GM18520 (cell line): Measurements from ENCODE around the gene DPYD.

Source experiments
- ATAC-seq: cut with Tn5 transposase; IDR thresholded peaks from one replicate; pipeline ENCODE4 v1.9.1; 2021; ENCODE audit not compliant: unreplicated experiment

DPYD gene

DNA sequence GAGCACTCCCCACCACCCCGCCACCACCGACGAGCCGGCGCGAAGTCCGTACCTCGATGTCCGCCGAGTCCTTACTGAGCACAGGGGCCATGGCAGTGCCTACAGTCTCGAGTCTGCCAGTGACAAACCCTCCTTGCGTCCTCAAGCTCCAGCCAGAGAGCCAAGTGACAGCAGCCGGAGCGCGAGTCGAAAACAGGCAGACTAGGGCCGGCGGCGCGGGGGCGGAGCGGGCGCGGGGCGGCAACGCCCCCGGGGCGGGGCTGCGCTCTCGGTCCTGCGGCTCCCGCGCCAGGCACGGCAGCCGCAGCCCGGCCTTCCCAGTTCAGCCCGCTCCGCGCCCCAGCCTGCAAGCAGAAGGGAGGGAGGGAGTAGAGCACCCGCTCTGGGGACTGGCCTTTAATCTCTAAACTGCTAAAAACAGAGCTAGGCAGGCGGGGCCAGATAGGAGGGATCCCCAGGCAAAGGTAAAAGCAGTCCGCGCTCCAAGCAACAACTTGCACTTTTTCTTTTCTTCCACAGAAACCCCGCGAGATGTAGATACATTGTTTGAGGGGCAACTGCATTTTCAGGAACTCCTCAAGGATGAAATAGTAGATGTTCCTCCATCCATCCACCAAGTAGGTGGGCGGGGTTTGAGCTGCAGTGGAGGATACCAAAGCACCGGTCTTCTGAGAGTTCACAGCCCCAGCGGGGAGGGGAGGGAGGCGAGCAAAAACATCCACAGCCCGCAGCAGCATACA is at the start of gene DPYD:
Gene DPYD (minus strand): TSS at position 203 of the 740 bp plus-strand sequence. CDS start 112 bp downstream, at position 91.
- ATAC-seq, result peak; percentile 81

DNA sequence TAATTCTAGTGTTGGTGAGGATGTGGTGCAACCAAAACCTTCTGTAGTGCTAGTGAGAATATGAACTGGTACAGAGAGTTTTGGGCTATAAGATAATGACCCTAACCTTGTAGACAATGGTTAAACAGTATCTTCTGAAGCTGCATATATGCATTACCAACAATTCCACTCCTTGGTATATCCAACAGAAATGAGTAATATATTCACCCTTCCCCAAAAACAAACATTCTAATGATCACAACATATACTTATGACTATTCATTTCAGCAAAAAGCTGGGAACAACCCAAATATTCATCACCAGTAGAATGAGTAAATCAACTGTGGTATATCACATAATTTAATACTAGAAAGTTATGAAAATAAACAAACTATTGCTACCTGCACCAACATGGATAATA is 39.6 kb upstream of the DPYD start:
- no peak for ATAC-seq

DNA sequence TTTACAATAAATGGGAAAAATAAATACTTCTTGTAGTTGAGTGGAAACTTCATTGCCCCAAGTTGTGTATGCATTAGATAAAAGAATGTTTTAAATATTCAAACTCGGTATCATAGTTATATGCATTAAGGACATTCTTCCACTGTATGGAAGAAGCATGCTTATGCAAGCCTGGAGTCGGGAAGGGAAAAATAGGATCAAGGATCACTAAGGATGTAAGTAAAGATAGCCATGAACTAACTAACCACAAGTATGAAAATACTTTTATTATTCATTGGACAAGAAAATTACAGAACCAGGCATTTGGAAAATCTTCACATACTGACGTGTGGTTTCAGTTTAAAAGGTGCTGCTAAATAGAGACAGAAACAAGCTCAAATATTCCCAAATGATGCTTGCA is 26.9 kb upstream of the DPYD start:
- no peak for ATAC-seq

DNA sequence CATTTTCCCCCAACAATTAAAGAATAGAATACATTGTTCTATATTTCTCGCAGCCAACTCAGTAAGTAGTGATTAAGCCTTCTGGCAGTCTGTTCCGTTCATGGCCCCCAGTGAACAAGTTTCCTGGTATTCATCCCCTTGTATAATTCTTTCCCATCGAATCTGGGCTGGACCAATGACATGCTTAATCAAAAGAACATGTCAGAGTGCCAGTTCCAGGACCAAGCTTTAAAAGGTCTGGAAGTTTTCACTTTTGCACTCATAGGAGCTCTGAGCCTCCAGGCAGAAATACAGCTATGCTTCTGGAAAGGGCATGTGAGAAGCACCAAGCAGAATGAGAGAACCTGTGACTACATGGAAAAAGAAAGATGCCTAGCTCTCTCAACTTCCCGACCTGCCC is 22.5 kb upstream of the DPYD start:
- ATAC-seq, result no peak

DNA sequence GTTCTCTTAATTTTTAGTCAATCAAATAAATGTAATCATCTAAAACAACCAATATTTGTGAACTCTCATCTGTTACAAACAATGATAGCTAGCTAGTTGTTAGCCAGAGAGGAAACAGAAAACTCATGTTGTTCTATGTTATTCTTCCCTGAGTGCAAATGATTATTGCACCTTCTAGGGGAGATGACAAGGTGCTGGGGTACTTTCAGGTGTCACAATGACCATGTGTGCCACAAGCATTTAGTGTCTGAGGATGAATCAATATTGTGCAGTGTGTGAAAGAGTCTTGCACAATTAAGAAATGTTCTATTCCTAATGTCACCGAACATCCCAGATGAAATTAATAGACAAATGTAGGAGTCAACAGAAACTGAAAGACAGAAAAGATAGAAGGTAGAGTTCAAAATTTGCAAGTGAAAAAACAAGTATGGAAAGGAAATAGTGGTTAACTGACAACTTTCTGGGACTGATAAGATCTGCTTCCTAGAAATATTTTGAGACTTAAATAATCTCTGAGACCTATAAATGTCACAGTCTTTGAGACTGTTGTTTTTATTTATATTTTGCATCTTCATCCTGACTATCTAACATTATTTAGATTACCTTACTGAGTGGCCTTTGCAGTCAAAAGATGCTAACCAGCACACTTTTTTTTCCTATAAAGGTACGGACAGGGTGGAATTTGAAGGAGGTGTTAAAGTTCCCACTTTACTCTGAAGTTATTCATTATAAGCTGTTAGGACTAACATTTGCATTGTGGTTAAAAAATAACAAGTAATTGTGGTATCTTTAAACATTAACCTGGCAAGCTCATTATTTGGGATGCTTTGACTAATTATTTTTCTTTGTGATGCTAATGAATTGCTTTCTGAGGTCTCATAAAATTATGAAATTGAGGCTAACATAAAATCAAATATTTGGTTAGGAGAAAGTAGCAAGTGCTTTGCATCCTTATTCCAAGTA is 21.6 kb upstream of the DPYD start:
- no peak for ATAC-seq

DNA sequence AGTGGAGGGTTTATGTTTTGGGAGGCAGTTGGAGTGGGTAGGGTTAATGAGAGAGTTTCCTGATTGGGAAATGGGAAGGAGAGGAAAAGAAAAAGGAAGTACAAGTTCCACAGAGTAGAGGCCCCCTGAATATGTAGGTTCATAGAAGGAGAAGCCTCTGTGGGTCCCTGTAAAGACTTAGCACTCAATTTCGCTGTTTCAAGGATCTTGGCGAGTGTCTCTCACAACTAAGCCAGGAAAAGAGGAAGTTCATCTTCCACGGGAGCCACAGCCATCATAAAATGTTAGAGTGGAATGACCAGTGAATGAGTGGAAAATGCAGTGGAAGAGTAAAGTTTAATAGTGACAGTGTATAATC is 17.4 kb upstream of the DPYD start:
- no peak for ATAC-seq

DNA sequence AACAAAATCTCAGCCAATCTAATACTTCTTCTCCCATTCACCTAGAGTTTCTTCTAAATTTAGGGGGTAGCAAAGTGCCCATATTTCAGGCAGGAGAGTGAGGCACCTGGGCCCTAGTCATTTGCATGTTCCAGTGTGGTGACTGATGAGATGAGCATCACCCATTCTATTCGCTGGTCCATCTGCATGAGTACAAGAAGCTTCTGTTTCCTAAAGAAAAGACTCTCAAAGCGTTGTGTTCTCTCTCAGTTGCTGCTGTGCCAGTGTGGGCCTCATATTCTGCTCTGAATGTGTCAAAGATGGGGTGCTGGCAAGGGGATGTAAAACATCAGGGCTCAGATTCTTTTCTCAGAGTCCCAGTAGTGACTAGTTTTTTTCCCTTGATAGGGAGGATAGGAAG is 16.1 kb upstream of the DPYD start:
- ATAC-seq, result no peak

DNA sequence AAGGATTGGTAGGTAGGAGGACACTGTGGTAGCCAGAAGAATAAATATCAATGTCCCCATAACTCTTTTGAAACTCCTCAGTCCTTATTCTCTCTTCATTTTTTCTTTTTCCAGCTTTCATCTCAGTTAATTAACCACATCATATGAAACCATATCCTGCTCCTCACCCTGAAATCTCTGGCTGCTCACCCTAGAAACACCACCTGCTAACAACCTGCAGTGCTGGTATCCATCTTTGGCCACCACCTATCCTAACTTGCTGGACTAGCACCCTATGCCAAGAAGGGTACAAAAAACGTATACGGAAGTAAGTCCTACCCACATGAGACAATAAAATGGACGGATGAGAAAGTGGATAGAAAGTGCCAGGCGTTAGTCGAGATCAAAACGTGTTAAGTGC is 13.7 kb upstream of the DPYD start:
- no peak for ATAC-seq

DNA sequence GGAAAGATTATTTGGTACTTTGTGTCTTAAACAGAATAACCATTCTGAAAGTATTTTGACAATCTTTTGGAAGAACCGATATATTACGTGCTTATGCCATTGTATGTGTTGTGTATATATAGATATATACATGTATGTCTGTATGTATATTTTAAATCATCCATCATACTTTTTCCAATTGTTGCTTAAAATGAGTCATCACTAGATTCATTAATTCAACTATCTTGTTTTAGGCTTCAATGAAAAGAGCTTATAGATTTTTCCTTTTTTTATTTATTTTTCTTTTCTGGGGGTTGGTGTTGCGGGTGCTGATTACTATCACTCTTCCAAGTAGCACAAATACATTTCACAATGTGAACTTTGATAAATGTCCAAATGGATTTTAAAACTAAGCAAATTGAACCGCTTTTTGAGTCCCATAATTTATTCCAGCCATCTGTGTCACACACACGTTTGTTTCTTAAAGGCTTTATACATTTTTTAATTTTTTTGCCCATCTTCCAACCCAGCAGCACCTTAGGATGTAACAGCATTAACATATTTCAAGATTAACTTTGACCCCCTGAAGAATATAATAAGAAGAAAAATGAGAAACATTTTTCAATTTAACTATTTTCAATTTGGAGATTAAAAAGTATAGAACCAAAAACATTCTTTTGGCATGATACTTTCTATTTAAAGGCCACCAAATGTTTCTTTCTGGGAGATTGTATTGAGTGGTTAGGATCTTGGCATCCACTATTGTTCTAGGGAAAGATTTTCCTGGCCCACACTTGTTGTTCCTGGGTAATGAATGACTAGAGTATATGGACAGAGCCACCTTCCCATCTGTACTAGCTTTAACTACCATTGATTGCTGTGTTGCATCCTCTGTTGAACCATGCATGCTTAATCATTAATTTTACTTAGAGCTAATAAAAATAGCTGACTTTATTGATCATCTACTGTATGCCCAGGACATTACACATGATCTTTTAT is 9.3 kb upstream of the DPYD start:
- ATAC-seq, result no peak

DNA sequence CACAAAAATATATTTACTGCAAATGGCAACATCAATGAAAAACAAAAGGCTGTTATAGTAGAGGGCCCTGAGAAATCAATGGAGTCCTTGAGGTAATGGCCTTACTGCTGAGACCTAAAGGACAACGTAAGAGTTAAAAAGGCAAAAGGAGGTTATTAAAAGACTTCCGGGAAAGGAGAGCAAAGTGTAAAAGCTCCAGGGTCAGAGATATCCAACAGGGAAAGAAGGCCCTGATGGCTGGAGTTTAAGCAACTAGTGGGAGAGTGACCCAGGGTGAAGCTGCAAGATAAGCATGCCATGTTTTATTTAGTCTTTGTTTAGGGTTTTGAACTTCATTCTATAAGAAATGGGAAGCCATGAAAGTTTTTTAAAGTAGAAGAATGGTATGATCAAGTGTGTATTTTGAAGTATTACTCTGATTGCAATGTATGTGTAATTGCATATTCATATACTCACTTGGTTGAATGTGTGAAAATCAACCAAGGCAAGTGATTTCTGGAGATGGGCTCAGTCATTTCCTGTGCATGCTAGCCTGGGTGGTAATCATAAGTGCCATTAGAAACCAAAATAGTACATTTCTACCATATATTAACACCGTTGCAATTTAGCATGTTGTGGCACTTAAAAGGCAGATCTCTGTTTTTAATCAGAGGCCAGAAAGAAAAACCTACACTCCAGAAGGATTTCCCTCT is 5.3 kb upstream of the DPYD start:
- ATAC-seq, result no peak

DNA sequence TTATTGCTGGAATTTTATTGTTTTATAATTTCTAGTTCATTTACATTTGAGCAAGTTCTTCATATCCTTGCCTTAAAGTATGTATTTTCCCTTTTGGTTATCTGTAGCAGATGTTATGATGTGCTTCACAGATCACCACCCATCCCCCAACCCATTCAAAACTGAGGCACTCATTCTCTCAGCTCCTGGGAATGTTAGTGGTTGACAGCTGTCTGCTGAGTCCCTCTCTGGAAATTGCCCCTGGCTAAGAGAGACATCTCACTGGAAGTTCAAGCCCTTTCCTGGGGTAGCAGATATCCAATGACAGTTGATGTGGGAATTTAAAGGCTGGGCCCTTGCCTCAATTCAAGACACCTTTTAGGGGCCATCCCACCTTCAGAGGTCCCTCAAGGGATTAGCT is 4.3 kb upstream of the DPYD start:
- ATAC-seq, result no peak

DNA sequence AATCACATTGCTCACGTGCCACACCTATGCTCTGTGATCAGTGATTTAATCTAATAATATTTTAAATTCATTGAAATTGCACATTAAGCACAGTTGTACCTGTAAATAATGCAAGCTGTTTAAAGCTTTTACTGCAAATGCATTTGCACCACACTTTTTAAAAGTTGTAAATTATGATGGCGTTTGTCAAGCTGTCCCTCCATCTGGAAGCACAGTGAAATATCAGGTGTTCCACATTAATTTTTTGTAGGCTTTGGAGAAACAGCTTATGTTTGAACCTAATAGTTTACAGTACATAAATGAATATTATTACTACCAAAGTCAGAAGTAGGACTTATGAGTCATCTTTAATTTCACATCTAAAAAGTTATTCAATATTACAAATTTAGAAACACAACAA is 3.0 kb upstream of the DPYD start:
- ATAC-seq, result no peak

DNA sequence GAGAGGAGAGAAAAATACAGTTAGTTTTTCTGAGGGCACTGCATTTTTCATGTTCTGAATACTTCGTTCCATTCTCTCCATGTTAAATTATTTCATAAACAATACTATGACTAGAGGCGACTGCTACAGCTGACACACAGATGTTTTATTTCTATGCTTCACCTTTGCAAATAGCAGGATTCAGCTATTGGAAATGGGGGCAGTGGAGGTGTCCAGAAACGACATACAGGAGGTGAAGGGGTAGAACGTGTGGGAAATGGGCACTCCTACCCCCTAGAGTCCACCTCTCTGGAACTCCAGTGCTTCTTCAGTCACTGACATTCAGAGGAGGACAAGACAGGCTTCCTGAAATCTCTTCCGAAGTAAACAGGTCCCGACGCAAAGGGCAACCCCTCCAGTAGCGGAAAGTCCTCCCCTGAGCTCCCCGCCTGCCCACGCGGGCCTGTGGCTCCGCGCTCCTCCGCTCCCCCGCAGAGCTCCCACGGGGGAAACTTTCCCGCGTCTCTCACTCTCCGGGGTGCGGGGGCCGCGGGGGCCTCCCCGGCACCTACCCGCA is 480 bp downstream of the DPYD start:
- ATAC-seq, result no peak

DNA sequence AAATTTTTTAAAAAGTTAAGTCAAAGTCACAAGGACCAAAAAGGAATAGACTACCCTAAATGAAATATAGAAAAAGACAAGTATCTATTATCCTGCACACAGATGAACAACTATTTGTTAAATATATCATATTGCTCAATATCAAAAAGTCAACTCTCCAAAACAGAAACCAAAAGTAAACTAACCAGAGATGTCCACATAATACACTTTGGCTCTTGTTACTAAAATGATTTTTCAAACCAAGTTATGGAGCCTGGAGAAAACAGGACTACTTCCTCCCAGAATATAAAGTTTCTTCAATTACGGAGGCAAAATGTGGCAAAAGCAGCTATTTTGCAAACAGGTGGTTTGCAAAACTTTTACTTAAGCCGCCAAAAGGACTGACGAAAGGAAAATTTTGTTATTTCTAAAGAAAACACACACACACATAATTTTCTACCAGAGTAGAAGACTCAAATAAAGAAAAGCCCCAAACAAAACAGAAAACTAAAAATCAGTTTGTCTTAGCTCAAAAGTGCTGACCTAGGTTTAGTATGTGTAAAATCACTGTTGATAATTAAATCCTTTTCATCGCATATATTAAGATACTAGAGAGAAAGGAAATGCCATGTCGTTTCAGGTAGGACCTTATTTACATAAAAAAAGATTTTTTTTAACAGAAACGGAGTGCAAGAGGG is 1.1 kb downstream of the DPYD start:
- ATAC-seq, result no peak

DNA sequence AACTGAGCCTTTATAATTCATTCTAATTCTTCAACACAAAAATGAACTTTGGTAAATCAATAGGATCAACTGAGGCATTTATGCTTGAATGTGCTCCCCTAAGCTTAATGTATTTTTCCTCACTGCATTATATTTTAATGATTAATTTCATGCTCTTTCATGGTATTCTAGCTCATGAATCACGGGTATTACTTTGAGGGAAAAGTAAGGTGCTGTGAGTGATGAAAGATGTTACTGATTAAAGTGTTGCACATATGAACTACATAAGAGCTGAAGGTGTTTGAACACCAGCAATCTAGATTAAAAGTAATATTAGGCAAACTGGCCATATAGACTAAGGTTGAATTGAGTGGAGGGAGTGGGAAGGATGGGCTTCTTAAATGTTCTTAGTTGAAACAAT is 1.9 kb downstream of the DPYD start:
- no peak for ATAC-seq

DNA sequence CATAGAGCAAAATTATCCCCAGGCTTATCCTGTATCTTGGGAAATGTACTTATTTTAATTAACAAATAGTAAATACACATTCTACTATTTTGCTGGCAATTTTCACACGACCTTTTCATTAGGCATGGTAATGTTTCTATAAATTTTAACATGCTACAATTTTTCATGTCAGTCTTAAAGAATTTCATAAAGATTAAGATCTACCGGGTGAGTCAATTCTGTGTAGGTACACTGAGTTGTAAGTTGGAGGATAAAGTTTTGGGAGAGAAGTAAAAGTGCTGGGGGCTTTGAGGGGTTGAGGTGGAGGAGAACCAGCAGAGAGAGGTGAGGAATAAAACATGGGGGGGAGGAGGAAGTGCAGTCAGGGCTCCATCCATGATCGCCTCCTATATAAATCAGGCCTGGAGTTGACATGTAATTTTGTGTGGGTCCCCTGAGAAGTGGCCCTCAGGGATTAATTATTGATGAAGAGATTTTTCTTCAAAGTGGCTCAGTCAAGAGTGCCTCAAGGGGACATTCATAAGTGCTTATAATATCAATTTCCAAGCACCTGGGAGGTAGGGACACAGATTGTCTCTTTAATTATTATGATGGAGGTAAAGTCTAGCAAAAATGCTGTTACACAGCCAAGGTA is 7.2 kb downstream of the DPYD start:
- no peak for ATAC-seq

DNA sequence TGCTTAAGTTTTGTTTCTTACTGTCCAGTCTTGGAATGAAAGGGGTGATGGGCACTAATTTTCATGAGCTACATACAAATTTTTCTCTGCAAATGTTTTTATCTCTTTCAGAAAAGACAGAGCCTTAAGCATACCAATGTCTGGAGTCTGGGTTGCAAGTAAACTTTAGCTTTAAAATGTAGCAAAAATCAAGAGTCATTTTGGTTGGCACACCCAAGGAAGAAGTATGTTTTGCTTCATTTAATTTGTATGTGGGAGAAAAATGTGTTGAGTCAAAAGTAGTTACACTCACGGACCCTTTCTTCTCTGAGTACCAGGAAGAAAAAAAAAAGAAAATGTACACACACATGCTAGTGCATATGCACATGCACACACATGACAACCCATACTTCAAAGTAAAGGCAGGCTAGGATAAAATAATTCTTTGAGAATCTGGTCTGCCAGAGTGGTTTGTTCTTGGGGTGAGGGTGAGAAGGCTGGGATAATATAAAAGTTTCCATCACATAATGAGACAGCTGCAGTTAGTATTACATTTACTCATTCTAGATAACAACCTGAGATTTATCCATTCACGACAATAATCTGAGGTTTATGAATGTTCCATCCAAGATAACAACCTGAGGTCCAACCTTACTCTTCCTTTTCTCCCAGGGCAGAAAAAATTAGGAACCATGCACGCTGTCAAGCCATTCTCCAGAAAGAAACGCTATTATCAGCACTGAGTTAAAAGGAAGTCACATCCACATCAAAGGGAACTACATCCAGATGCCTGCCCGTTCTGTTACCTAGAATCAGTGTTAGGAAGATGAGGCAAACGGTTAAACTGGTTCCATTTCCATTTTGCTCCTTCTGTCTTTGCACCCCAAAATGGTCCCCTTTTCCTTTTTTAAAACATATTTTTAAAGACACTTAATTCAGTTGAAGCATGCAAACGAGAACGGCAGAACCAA is 9.3 kb downstream of the DPYD start:
- no peak for ATAC-seq

DNA sequence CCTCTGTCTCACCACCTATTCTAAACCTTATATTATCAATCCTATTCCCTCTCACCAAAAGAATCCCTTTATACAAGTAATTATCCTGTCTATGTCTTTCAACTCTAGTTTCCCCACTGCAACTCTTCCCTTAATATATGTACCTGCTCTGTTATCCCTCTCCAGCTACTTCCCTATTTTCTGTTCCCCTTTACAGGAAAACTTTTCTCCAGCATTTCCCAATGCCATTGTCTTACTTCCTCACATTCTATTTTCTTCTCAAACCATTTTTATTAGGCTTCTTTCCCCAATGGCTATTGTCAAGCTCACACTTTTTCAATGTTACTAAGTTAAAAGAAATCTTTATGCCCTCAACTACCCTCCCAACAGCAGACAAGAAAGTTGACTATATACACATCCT is 11.6 kb downstream of the DPYD start:
- no peak for ATAC-seq
